HepG2 (cell line): ENCODE results near the gene DNAJC1.
"Not testable (repeated sequence)": the region's sequence is repeated elsewhere in the genome, so short reads cannot be mapped to it uniquely, and the experiment has no call there.

Experiments used
- CREM ChIP-seq, 2 experiments: sonication (generic) in 1 of 2; formaldehyde crosslinking in 1 of 2; IDR thresholded peaks; 2 replicates each; pipeline versions ENCODE4 v1.4.0 to v1.6.1; 2016 to 2020; ENCODE audit warnings: antibody characterized with exemption in 1 of 2, mild to moderate bottlenecking in 1 of 2, missing genetic modification reagents in 1 of 2
- CTCF ChIP-seq: sonication (generic); formaldehyde crosslinking; IDR thresholded peaks from 2 replicates; pipeline ENCODE4 v1.5.0; 2020; ENCODE audit warnings: mild to moderate bottlenecking, missing genetic modification reagents, moderate library complexity
- HNRNPL ChIP-seq: fragments of 200-400 bp; formaldehyde crosslinking; IDR thresholded peaks from 2 replicates; pipeline ENCODE4 v1.6.1; 2017; ENCODE audit warnings: mild to moderate bottlenecking, low read depth, low read length
- MAX ChIP-seq: IDR thresholded peaks from 2 replicates; pipeline ENCODE4 v1.6.1; 2012; ENCODE audit warnings: inconsistent platforms
- PRDM10 ChIP-seq: sonication (generic); formaldehyde crosslinking; IDR thresholded peaks from 2 replicates; pipeline ENCODE4 v1.4.0; 2020; ENCODE audit warnings: low read depth, missing genetic modification reagents
- SALL1 ChIP-seq: sonication (generic); formaldehyde crosslinking; IDR thresholded peaks from 2 replicates; pipeline ENCODE4 v1.8.0; 2022; ENCODE audit warnings: mild to moderate bottlenecking, missing genetic modification reagents
- TAF1 ChIP-seq: sonication (generic); formaldehyde crosslinking; IDR thresholded peaks from 2 replicates; pipeline ENCODE4 v1.4.0; 2020; ENCODE audit warnings: missing genetic modification reagents
- ZBTB34 ChIP-seq: sonication (generic); formaldehyde crosslinking; IDR thresholded peaks from 2 replicates; pipeline ENCODE4 v1.8.0; 2022; ENCODE audit warnings: mild to moderate bottlenecking, missing genetic modification reagents
- ZNF101 ChIP-seq: sonication (generic); formaldehyde crosslinking; IDR thresholded peaks from 2 replicates; pipeline ENCODE4 v1.4.0; 2020; ENCODE audit warnings: mild to moderate bottlenecking, low read depth, missing genetic modification reagents, borderline replicate concordance
- ZNF615 ChIP-seq: sonication (generic); formaldehyde crosslinking; IDR thresholded peaks from 2 replicates; pipeline ENCODE4 v1.5.0; 2020; ENCODE audit warnings: mild to moderate bottlenecking, missing genetic modification reagents, borderline replicate concordance

GRCh38 chr10:21834574-21834973 lies 169.0 kb downstream of the DNAJC1 start:
- not testable (repeated sequence) for TF ChIP-seq ZNF615 (CRISPR knock-in tag); SALL1 (CRISPR knock-in tag); CTCF (CRISPR knock-in tag); TAF1 (CRISPR knock-in tag); MAX; CREM (IDR thresholded peaks at IDR 0.05); CREM (CRISPR knock-in tag; IDR thresholded peaks at IDR 0.05); ZBTB34; ZNF101 (CRISPR knock-in tag); PRDM10; HNRNPL
